Superior temporal gyrus (tissue), 1 donor: ENCODE data around the gene KIF1C.
"Not testable (repeated sequence)": the region's sequence is repeated elsewhere in the genome, so short reads cannot be mapped to it uniquely, and the experiment has no call there.

Experiments
- DNase-seq: peaks from one replicate; pipeline ENCODE4 v3.0.0-alpha.2; 2016; ENCODE audit errors: extremely low spot score

The KIF1C gene

GRCh38 chr17:5002121-5002788, 4.5 kb downstream of the KIF1C start:
- no peak for DNase-seq

GRCh38 chr17:5003214-5003867, 5.6 kb downstream of the KIF1C start:
- no peak for DNase-seq

GRCh38 chr17:5011928-5012327, 14.2 kb downstream of the KIF1C start:
- no peak for DNase-seq

- DNase-seq: no peak
Measured at GRCh38 chr17:5014357-5014756, 16.6 kb downstream of the KIF1C start.

GRCh38 chr17:5019475-5019956, 21.8 kb downstream of the KIF1C start:
- DNase-seq: no peak

- no peak for DNase-seq
Measured at GRCh38 chr17:5020502-5021023, 22.8 kb downstream of the KIF1C start.

GRCh38 chr17:5022171-5022711, 24.5 kb downstream of the KIF1C start:
- no peak for DNase-seq

GRCh38 chr17:5023588-5024147, 25.9 kb downstream of the KIF1C start:
- no peak for DNase-seq

GRCh38 chr17:5024604-5025003, 26.9 kb downstream of the KIF1C start:
- no peak for DNase-seq

- DNase-seq: no peak
Measured at GRCh38 chr17:5027299-5027698, 29.5 kb downstream of the KIF1C start.

GRCh38 chr17:5027916-5028315, 30.2 kb downstream of the KIF1C start:
- no peak for DNase-seq

- DNase-seq: not testable (repeated sequence)
Measured at GRCh38 chr17:5030168-5030567, 32.4 kb downstream of the KIF1C start.

GRCh38 chr17:5031365-5032082, 33.8 kb downstream of the KIF1C start:
- DNase-seq: peak; percentile 74

- DNase-seq: no peak
Measured at GRCh38 chr17:5032865-5033264, 35.1 kb downstream of the KIF1C start.

GRCh38 chr17:5033352-5034015, 35.7 kb downstream of the KIF1C start:
- DNase-seq: no peak

GRCh38 chr17:5034063-5034462, 36.3 kb downstream of the KIF1C start:
- no peak for DNase-seq

GRCh38 chr17:5034651-5035050, 36.9 kb downstream of the KIF1C start:
- no peak for DNase-seq

- no peak for DNase-seq
Measured at GRCh38 chr17:5035315-5035714, 37.6 kb downstream of the KIF1C start, which contains the start of gene SLC52A1. SLC52A1 (minus strand) TSS chr17:5035426; CDS start chr17:5034606, 820 bp downstream.

- DNase-seq: no peak
Measured at GRCh38 chr17:5042157-5043022, 44.6 kb downstream of the KIF1C start.

GRCh38 chr17:5043524-5043923, 45.8 kb downstream of the KIF1C start:
- DNase-seq: no peak
